ENCODE results near the gene TMEM140.

Gene TMEM140

DNA sequence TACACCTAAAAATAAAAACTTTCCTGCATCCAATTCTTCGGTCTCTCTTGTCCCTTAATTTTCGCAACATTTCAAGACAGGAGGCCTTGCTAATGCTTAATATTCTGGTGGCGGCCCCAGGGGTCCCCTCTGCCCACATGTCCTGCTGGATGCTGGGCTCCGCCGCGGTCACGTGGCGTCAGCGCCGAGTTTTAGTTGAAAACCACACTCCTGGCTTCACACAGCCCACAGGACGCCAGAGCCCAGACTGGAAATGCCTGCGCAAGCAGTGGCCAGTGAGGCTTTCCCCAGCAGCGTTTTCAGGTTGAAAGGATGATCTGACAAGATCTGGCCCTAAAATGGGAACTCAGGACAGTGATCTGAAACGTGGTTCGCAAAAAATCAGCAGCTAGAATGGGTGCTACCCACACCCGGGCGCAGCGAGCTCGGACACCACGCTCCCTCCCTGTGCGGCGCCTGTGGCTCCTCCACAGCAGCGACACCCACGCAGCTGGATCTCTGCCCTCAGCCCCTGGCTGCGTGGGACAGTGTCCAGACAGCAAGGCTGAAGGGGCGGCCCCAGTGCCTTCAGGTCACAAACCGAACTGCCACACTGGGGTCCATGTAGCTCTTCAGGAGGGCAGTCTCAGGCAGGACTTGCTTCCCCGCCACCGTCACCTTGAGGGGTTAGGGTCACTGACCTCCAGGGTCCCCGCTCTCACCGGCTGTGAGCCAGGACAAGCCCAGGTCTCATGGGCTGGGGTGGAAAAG, 34.2 kb downstream of the TMEM140 start:
- no peak for DNase-seq (ENCODE audit: low read depth)
- no peak overlapping the region for H3K4me3 ChIP-seq (ENCODE audit: low read length)
- TF ChIP-seq, protein P1, sequence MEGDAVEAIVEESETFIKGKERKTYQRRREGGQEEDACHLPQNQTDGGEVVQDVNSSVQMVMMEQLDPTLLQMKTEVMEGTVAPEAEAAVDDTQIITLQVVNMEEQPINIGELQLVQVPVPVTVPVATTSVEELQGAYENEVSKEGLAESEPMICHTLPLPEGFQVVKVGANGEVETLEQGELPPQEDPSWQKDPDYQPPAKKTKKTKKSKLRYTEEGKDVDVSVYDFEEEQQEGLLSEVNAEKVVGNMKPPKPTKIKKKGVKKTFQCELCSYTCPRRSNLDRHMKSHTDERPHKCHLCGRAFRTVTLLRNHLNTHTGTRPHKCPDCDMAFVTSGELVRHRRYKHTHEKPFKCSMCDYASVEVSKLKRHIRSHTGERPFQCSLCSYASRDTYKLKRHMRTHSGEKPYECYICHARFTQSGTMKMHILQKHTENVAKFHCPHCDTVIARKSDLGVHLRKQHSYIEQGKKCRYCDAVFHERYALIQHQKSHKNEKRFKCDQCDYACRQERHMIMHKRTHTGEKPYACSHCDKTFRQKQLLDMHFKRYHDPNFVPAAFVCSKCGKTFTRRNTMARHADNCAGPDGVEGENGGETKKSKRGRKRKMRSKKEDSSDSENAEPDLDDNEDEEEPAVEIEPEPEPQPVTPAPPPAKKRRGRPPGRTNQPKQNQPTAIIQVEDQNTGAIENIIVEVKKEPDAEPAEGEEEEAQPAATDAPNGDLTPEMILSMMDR (IDR thresholded peaks at IDR 0.05; ENCODE audit: insufficient read depth, low read depth, low read length, missing control alignments): no peak

DNA sequence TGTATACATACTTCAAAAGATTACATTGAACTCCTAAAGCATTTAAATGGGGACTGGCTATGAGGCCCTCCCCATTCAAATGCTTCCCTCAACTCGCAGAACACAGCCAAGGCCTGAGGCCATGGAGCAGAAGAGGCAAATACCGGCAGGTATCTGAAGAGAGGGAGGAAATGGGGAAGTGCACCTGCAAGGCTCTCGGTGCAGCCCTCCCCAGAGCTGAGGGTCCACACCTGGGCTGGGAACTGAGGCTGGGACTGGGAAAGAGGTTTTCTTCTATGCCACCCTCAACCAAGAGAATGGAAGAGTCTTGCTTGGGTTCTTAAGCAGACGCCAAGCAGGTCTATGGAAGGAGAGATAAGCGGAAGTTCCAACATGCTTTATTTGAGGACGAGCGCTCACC, 35.6 kb downstream of the TMEM140 start:
- DNase-seq (ENCODE audit: low read depth): no peak

DNA sequence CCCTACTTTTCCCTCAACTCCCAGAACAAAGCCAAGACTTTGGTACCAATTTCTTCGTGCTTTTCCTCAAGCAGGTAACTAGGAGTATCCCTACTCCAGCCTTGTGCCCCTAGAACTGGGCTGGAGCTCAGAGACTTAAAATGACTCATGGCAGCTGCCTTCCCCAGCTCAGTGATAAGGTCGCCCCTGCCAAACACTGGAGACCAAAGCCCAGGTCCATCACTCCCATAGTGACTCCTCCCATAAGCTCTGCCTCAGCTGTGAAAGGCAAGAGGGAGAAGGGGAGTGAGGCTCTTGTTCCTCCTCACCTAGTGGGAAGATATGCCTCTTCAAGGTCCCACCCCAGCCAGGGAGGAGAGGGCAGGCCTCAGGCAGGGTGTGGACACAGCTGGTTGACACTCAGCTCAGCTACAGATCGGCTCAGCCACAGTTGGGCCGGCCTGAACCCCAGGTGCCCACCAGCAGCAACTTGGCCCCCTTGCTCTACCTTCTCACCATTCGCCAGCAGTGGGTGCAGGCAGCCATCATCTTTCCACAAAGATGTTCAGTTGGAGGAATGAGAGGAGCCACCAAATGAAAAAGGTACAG, 36.5 kb downstream of the TMEM140 start:
- H3K4me3 ChIP-seq (ENCODE audit: low read length): no peak overlapping the region
- no peak for DNase-seq (ENCODE audit: low read depth)
- TF ChIP-seq, protein P1 (IDR thresholded peaks at IDR 0.05; ENCODE audit: insufficient read depth, low read depth, low read length, missing control alignments): no peak

More for the DNA sequence above, 35.6 kb downstream of the TMEM140 start:
- TF ChIP-seq, protein P1 (IDR thresholded peaks at IDR 0.05; ENCODE audit: insufficient read depth, low read depth, low read length, missing control alignments): no peak
- no peak overlapping the region for H3K4me3 ChIP-seq (ENCODE audit: low read length)

DNA sequence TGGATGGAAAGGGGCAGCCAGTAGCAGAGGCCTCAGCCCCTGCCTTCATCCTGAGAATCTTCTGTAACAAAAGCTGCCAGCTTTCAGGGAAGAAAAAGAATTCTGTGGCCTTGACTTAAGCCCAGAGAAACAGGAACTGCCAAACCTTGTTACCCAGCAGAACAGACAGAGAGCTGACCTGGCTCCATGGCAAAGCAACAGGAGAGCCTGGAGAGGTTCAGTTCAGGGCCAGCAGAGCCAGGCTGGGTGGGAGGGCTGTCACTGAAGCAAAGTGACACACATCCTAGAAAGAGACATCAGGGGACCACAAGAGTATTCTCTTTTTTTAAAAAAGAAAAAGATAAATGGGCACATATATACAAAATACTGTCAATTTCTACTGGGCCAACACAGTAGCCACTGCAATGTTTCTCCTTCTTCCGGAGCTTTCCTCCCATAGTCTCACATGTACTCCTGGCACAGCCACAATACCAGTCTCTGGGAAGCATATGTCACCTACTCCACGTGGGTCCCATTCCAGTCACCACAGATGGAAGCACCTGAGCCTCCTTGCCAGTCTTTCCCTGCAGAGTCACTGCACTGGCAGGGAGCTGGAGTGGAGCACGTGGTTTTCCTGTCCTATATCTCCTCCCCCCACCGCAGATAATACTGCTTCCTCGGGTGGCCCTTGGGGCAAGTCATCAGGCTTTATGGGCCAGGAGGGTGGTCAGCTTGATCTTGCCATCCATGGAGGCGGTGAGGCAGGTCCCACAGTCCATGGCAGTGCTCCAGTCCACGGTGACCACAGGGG, 37.8 kb downstream of the TMEM140 start:
- no peak overlapping the region for H3K4me3 ChIP-seq (ENCODE audit: low read length)
- TF ChIP-seq, protein P1 (IDR thresholded peaks at IDR 0.05; ENCODE audit: insufficient read depth, low read depth, low read length, missing control alignments): no peak
- DNase-seq (ENCODE audit: low read depth): no peak

DNA sequence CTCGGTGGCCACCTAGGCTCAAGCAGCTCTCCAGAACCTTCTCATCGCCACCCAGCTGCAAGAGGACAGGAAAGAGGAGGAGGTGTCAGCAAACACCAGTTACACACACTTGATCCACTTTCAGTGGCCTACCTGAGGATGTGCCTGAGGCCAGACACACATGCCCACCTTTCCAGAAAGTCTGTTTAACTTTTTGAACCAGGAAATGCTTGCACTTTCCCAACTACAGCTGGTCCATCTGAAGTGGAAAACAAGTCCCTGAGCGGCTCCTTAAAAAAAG, 38.3 kb downstream of the TMEM140 start:
- TF ChIP-seq, protein P1 (IDR thresholded peaks at IDR 0.05; ENCODE audit: insufficient read depth, low read depth, low read length, missing control alignments): no peak
- no peak for DNase-seq (ENCODE audit: low read depth)
- no peak overlapping the region for H3K4me3 ChIP-seq (ENCODE audit: low read length)

DNA sequence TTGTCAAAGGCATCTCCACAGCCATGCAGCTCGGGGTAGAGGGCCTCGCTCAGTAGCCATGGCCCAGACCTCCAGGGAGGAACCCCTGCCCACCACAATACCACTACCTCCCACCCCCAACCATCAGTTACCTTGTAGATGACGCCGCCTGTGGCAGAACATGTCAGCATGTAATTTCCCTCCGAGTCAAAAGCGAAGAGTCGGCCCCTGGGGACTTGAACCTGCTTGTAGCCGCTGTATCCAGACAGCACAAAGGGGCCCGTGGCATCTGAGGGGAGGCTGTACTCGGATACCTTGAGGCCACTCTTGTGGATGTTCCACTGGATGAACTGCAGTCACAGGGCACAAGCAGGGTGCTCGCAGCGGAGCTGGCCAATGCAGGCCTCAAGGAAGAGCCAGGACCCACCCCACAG, 39.0 kb downstream of the TMEM140 start:
- TF ChIP-seq, protein P1 (IDR thresholded peaks at IDR 0.05; ENCODE audit: insufficient read depth, low read depth, low read length, missing control alignments): no peak
- DNase-seq (ENCODE audit: low read depth): no peak
- H3K4me3 ChIP-seq (ENCODE audit: low read length): no peak overlapping the region

All from epithelial cell of esophagus (primary cell).